HepG2 (cell line): ENCODE measurements around the gene FABP6. TPM values are rescaled to one million over a fixed set of nuclear protein-coding genes. Genes with fewer than 3 reads are reported as not detected.

ENCODE experiments used
- ATAC-seq: fragments of 200-7000 bp; cut with Tn5 transposase; 3 replicates; pipeline ENCODE4 v1.9.1; 2020; ENCODE audit warnings: mild to moderate bottlenecking, moderate library complexity
- BruUV-seq: library from RNA; stranded (reverse); fragments of 400-500 nt; replicated peaks from 2 replicates; lab custom pipeline; 2021; lab: Mats Ljungman, UMichigan
- CTCF ChIA-PET: fragments of 300-600 bp; formaldehyde crosslinking; extraction: SDS; loops from one replicate; lab custom pipeline; 2021; ENCODE audit warnings: low total read pairs, inconsistent platforms, low intra/inter-chr PET ratio; lab: Yijun Ruan, JAX
- POLR2A ChIA-PET: fragments of 350-600 bp; sonication (Branson Sonifier 250); formaldehyde crosslinking; loops from one replicate; lab custom pipeline; 2020; ENCODE audit warnings: antibody characterized with exemption, inconsistent platforms; lab: Yijun Ruan, JAX
- DNase-seq: peaks from one replicate; pipeline ENCODE4 v3.0.0-alpha.2; 2015; ENCODE audit warnings: low spot score
- FAIRE-seq: peaks from 3 replicates; lab custom pipeline; 2011; peaks lifted over from hg19 to GRCh38; lab: Jason Lieb, UNC
- H2AFZ ChIP-seq: one replicate; pipeline ENCODE4 v1.6.1; 2011; ENCODE audit warnings: low read length, inconsistent platforms
- H3K27ac ChIP-seq: fragments of 300-600 bp; 3 replicates; pipeline ENCODE4 v1.8.0; 2011; ENCODE audit warnings: mixed run types, mild to moderate bottlenecking, mixed read lengths, low read length, inconsistent platforms; ENCODE audit not compliant: insufficient read depth; ENCODE audit errors: extremely low read length
- H3K27me3 ChIP-seq, 2 experiments: fragments of 200-600 bp in 1 of 2; 2 replicates in 1 of 2; 3 replicates in 1 of 2; pipeline versions ENCODE4 v1.6.0 to v1.8.0; 2011; ENCODE audit warnings: low read length in 2 of 2, mild to moderate bottlenecking in 2 of 2, moderate library complexity in 2 of 2, inconsistent platforms in 1 of 2; ENCODE audit not compliant: insufficient read depth in 2 of 2, control insufficient read depth in 1 of 2
- H3K36me3 ChIP-seq, 2 experiments: fragments of 200-600 bp in 1 of 2; replicated peaks in 1 of 2; 2 replicates in 1 of 2; 3 replicates in 1 of 2; pipeline versions ENCODE4 v1.5.1 to v1.8.0; 2011; ENCODE audit warnings: low read length in 2 of 2, inconsistent platforms in 1 of 2; ENCODE audit not compliant: insufficient read depth in 2 of 2, control insufficient read depth in 1 of 2
- H3K4me1 ChIP-seq: 2 replicates; pipeline ENCODE4 v1.5.1; 2012; ENCODE audit warnings: low read length, inconsistent platforms; ENCODE audit not compliant: insufficient read depth
- H3K4me2 ChIP-seq: 2 replicates; pipeline ENCODE4 v1.6.0; 2011; ENCODE audit warnings: low read depth, low read length, inconsistent platforms
- H3K4me3 ChIP-seq, 3 experiments: fragments of 200-600 bp in 1 of 3; sonication (generic), shearing (Covaris generic) in 1 of 3; replicated peaks in 1 of 3; 2 replicates each; pipeline ENCODE4 v1.5.1; 2011 to 2016; ENCODE audit warnings: low read length in 3 of 3, inconsistent platforms in 2 of 3, low read depth in 2 of 3, mild to moderate bottlenecking in 2 of 3, control low read depth in 1 of 3, mixed read lengths in 1 of 3; ENCODE audit not compliant: insufficient read depth in 1 of 3
- H3K79me2 ChIP-seq: one replicate; pipeline ENCODE4 v1.6.1; 2011; ENCODE audit warnings: low read length, inconsistent platforms; ENCODE audit not compliant: insufficient read depth
- H3K9ac ChIP-seq: 2 replicates; pipeline ENCODE4 v1.6.0; 2011; ENCODE audit warnings: mild to moderate bottlenecking, low read depth, low read length, inconsistent platforms; ENCODE audit not compliant: insufficient read depth
- H3K9me3 ChIP-seq: 2 replicates; pipeline ENCODE4 v1.5.1; 2012; ENCODE audit warnings: mild to moderate bottlenecking, low read length
- H4K20me1 ChIP-seq: 2 replicates; pipeline ENCODE4 v1.6.0; 2011; ENCODE audit warnings: inconsistent platforms, mild to moderate bottlenecking, low read length, moderate library complexity; ENCODE audit not compliant: insufficient read depth
- CENPBD1 ChIP-seq: sonication (generic); formaldehyde crosslinking; IDR thresholded peaks from 2 replicates; pipeline ENCODE4 v1.8.0; 2022; ENCODE audit warnings: missing genetic modification reagents, low read depth, mild to moderate bottlenecking, borderline replicate concordance
- EZH2 ChIP-seq: conservative IDR thresholded peaks from 2 replicates; pipeline ENCODE4 v1.6.1; 2012; ENCODE audit warnings: mild to moderate bottlenecking, low read depth, low read length, moderate library complexity
- HDAC1 ChIP-seq: sonication (generic); formaldehyde crosslinking; IDR thresholded peaks from 2 replicates; pipeline ENCODE4 v1.5.1; 2020; ENCODE audit warnings: mild to moderate bottlenecking, missing genetic modification reagents
- KMT2A ChIP-seq: sonication (generic); formaldehyde crosslinking; IDR thresholded peaks from 2 replicates; pipeline ENCODE4 v1.4.0; 2020; ENCODE audit warnings: missing genetic modification reagents
- MNT ChIP-seq: fragments of 450-650 bp; IDR thresholded peaks from 2 replicates; pipeline ENCODE4 v1.6.1; 2016
- MYPOP ChIP-seq: sonication (generic); formaldehyde crosslinking; IDR thresholded peaks from 2 replicates; pipeline ENCODE4 v1.8.1; 2023; ENCODE audit warnings: mild to moderate bottlenecking, moderate library complexity, missing genetic modification reagents
- NR2C2 ChIP-seq: sonication (generic); formaldehyde crosslinking; IDR thresholded peaks from 2 replicates; pipeline ENCODE4 v1.4.0; 2020; ENCODE audit warnings: missing genetic modification reagents, mild to moderate bottlenecking, moderate library complexity, borderline replicate concordance
- NR2F1 ChIP-seq, 2 experiments: fragments of 450-650 bp in 1 of 2; formaldehyde crosslinking in 1 of 2; IDR thresholded peaks; 2 replicates each; pipeline versions ENCODE4 v1.5.0 to v1.6.1; 2016 to 2020; ENCODE audit warnings: mild to moderate bottlenecking in 1 of 2, missing compliant biosample characterization in 1 of 2, missing genetic modification reagents in 1 of 2, moderate library complexity in 1 of 2
- REL ChIP-seq: sonication (generic); formaldehyde crosslinking; conservative IDR thresholded peaks from 2 replicates; pipeline ENCODE4 v1.8.0; 2022; ENCODE audit warnings: mild to moderate bottlenecking, missing genetic modification reagents, moderate library complexity
- SP5 ChIP-seq: IDR thresholded peaks from 2 replicates; pipeline ENCODE4 v1.6.1; 2016; ENCODE audit warnings: low read depth, borderline replicate concordance
- ZBED4 ChIP-seq: sonication (generic); formaldehyde crosslinking; IDR thresholded peaks from 2 replicates; pipeline ENCODE4 v1.4.0; 2020; ENCODE audit warnings: missing genetic modification reagents, borderline replicate concordance
- ZBTB26 ChIP-seq: IDR thresholded peaks from 2 replicates; pipeline ENCODE4 v1.6.1; 2016; ENCODE audit warnings: missing compliant biosample characterization, missing genetic modification reagents, borderline replicate concordance
- ZBTB3 ChIP-seq: sonication (generic); formaldehyde crosslinking; IDR thresholded peaks from 2 replicates; pipeline ENCODE4 v1.4.0; 2020; ENCODE audit warnings: low read depth, mild to moderate bottlenecking, moderate library complexity, missing genetic modification reagents, borderline replicate concordance
- ZFY ChIP-seq: sonication (generic); formaldehyde crosslinking; IDR thresholded peaks from 2 replicates; pipeline ENCODE4 v1.4.0; 2020; ENCODE audit warnings: missing genetic modification reagents
- ZNF30 ChIP-seq: sonication (generic); formaldehyde crosslinking; IDR thresholded peaks from 2 replicates; pipeline ENCODE4 v1.5.0; 2020; ENCODE audit warnings: mild to moderate bottlenecking, missing genetic modification reagents
- WGBS: methylation state at CpG from one replicate; pipeline ENCODE4 v1.1.6; 2017; ENCODE audit warnings: low lambda C conversion rate; 5-methylcytosine and 5-hydroxymethylcytosine counted together
- in situ Hi-C: cut with HindIII; loops from 2 replicates; pipeline ENCODE4 v1.10.0; 2017; ENCODE audit warnings: low pct_unique_long_range_greater_than_20kb; ENCODE audit not compliant: extremely low pct_ligation_motif_present
- intact Hi-C: fragments of 100-400 bp; cut with micrococcal nuclease; formaldehyde crosslinking; loops from one replicate; pipeline ENCODE4 v1.10.0; 2022; ENCODE audit not compliant: unreplicated experiment
- polyA plus RNA-seq, 8 experiments: library from polyadenylated mRNA; depleted of rRNA in 3 of 8; stranded (reverse) in 7 of 8; unstranded in 1 of 8; fragments of >200 nt; fragmentation: Illumina TruSeq in 4 of 8; extraction: Trizol in 4 of 8; gene quantifications; 2 replicates each; pipeline versions ENCODE4 v1.2.1 to v1.2.3, GENCODE V29; 2011 to 2016; ENCODE audit warnings: low read depth in 4 of 8, missing spikeins in 1 of 8, mixed read lengths in 1 of 8; ENCODE audit not compliant: insufficient read depth in 1 of 8
- total RNA-seq, 5 experiments: library from RNA; depleted of rRNA; stranded (reverse); fragments of >200 nt; fragmentation: Illumina TruSeq; extraction: Trizol; gene quantifications; 2 replicates each; pipeline ENCODE4 v1.2.3, GENCODE V29; 2016; ENCODE audit warnings: low read depth in 1 of 5

Gene FABP6
- total and polyA plus RNA-seq, 2 of the 13 experiments (the other 11 are each of a cell fraction or from before 2014, with no cell fraction given), result 0.13 TPM; not detected in 1

GRCh38 chr5:160272264-160272663 lies 43.0 kb downstream of the FABP6 start:
- no peak overlapping the region for H3K9ac ChIP-seq
- ChIA-PET CTCF (no interaction called here), POLR2A (no interaction called here)
- H2AFZ ChIP-seq, result no peak overlapping the region
- H4K20me1 ChIP-seq, result no peaks in the 10 kb centered on the region
- WGBS, result 85% methylated on average over 3 of the region's 3 CpGs
- in situ Hi-C loops (no loop called here), intact Hi-C loops (no loop called here)
- H3K4me2 ChIP-seq, result no peak overlapping the region
- no peak overlapping the region for H3K27ac ChIP-seq
- no peaks in the 10 kb centered on the region for H3K36me3 ChIP-seq
- ATAC-seq, result no peak
- FAIRE-seq, result no peak
- H3K79me2 ChIP-seq, result no peaks in the 10 kb centered on the region
- no peaks in the 10 kb centered on the region for H3K27me3 ChIP-seq
- no peak for DNase-seq
- no peaks in the 10 kb centered on the region for H3K9me3 ChIP-seq
- H3K4me1 ChIP-seq, result no peaks in the 10 kb centered on the region; the same call in 1 of the 2 replicates
- no TSS peak for BruUV-seq
- H3K4me3 ChIP-seq, result no peak overlapping the region
- TF ChIP-seq CENPBD1 (CRISPR knock-in tag), result no peak
- TF ChIP-seq MNT, result no peak
- TF ChIP-seq REL (CRISPR knock-in tag), result no peak
- TF ChIP-seq ZBTB3 (CRISPR knock-in tag), result no peak
- TF ChIP-seq ZBTB26 (CRISPR knock-in tag), result no peak
- TF ChIP-seq ZBED4 (CRISPR knock-in tag), result no peak
- no peak for TF ChIP-seq KMT2A (CRISPR knock-in tag)
- no peak for TF ChIP-seq ZFY
- no peak for TF ChIP-seq ZNF30 (CRISPR knock-in tag)
- no peak for TF ChIP-seq NR2F1 (CRISPR knock-in tag; IDR thresholded peaks at IDR 0.05)
- no peak for TF ChIP-seq MYPOP (CRISPR knock-in tag)
- TF ChIP-seq HDAC1 (CRISPR knock-in tag), result no peak
- no peak for TF ChIP-seq NR2C2
- TF ChIP-seq SP5, result no peak
- TF ChIP-seq EZH2, result no peak
